A549 treated with Hydrocortisone at 1 μM for 4 hours (cell line): Measurements from ENCODE around the gene POLG2. TPM values are rescaled to one million over a fixed set of nuclear protein-coding genes. Genes with fewer than 3 reads are reported as not detected.

Source experiments
- total RNA-seq: library from RNA; stranded (reverse); fragments of 200-300 nt; extraction: Qiagen RNA extraction; gene quantifications from 5 replicates; pipeline ENCODE4 v1.2.3, GENCODE V29; 2022

Gene POLG2
- total RNA-seq = 15.5 to 17.8 TPM (median 16.5 TPM) in 5 replicates

DNA sequence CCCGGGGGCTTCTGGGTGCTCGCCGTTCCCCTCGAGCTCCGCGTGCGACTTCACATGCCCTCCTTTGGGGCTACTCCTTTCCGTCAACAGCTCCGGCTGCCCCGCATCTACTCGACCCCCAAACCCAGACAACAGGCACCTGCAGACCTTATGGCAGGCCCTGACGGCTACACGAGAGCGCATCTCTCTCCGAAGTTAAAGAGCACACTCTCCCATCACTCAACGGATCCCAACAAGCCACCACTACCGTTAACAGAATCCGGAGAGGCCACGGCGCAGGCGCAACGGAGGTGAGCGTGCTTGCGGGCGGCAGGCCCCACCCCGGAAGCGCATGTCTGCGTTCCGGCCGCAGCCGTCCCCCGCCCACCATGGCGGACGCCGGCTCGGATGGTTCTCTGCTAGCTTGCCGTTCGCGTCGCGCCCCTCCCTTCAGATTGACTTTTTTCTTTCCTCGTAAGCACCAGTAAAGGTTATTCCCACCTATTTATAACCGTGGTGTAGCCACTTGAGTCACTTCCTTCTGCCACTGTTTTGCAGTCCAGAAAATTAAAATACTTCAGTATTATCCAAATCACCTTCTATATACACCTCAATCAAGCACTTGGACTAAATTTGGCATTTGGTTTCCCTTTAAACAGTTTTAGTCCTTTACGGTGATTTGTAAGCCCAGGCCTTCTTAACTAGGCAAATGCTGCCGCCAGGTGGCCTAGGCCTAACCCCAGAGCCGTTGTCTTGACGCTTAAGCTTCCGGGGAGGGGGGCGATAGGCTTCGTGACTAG is at the start of gene POLG2:
Gene POLG2, minus strand, starts transcription at position 269 of the 779 bp plus-strand sequence. Its CDS starts 86 bp downstream, at position 183.

DNA sequence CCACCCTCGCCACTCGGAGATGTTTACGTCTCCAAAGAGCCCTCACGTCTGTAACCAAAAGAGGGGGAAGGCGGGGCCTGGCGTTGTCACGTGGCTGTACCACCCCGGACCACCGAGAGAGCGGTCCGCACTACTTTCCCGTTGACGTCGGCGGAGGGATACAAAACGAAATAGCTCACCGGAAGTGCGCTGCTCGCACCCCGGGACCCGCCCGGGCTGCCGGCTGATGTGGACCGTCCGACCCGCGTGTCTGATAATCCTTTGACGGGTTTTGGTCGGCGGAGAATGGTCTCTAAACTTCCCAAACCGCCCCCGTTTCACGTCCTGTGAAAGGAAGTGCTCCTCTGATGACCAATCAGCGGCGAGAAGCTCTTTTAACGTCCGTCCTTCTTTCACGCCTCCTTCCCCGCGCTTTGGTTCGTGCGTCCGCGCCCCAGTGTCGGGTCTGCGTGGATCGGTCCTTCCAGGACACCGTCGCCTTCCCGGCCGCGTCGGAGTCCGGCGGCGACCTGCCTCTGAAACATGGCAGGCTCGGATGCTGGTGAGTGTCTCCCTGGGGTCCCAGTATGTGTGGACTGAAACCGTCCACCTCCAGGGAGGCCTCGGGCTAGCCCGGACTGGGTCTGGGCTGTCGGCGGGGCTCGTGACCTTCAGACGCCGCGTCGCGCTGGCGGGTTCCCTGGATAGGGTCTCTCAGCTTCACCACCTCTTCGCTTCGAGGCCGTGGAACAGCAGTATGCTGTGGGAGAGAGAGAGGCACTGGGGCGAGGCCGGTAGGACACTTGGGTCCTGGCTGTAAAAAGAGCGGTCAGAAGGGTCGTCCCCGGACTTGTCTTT is 9.9 kb upstream of the POLG2 start, which contains the start of gene CEP95:
Gene CEP95, plus strand, starts transcription at position 402 of the 837 bp plus-strand sequence. Its CDS starts 121 bp downstream, at position 523.

DNA sequence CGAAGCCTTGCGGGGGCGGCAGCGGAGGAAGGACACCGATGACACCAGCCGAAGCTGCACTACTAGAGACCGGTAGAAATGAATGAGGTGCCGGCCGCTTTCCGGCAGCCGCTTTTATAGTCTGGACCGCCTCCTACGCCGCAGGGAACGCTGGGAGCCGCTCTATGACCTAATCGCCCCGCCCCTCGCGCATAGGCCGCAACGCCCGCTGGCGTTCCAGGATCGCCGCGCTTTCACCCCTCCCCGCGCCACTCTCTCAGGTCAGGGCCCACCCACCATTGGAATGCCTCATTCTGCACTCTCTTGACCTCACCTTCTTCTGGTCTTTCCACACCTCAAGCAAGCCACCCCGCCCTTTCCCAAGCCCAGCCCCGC is 9.3 kb upstream of the POLG2 start, which contains the start of gene DDX5:
Gene DDX5, minus strand, starts transcription at position 89 of the 375 bp plus-strand sequence. CDS start 170 bp downstream, outside the sequence.

DNA sequence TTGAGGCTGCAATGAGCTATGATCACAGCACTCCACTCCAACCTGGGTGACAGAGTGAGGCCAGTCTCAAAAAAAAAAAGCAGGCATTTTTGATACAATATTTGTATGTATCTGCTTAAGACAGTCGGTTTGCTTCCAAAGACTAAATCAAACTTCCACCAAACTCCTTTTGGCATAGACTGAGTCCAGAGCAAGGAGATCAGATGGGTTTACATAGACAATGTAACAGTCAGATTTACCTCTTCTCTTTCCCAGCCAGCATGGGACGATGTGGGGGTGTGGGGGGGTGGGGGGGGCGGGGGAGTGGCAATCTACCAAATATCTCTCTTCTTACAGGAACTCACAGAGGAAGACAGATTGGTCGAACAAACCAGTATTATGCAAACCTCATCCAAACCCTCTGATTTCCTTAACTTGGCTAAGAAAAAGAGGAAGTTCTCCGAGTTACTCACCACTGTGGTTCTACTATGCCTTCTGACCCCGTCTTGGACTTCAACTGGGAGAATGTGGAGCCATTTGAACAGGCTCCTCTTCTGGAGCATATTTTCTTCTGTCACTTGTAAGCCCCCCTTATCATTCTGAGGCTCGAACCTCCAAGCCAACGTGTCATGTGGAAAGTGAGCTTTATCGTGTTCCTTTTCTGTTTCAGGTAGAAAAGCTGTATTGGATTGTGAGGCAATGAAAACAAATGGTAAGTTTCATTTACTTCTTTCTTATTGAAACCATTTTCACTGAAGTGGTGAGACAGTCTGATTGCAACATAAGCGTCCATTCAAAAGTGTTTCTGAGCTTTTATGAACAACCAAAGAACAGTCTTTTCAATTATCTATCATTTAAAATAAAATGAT is 48.0 kb downstream of the POLG2 start, which contains the start of gene MILR1:
Gene MILR1, plus strand, starts transcription at position 451 of the 848 bp plus-strand sequence. Its CDS starts 54 bp downstream, at position 505.

Other genes starting within 250 kb of the POLG2 start
- 10.8 to 17.7 TPM (median 12.7 TPM) in 5 replicates for gene TEX2, start 233.8 kb downstream of the POLG2 start, total RNA-seq
- 0.05 to 0.29 TPM (median 0.09 TPM) in 5 replicates for gene PECAM1, start 106.2 kb downstream of the POLG2 start, total RNA-seq
- gene MILR1, start 47.9 kb downstream of the POLG2 start, total RNA-seq = 0.97 to 1.7 TPM (median 1.5 TPM) in 5 replicates
- gene DDX5, start 9.2 kb upstream of the POLG2 start, total RNA-seq = 578 to 1,173 TPM (median 604 TPM) in 5 replicates
- 29.3 to 35.3 TPM (median 32.7 TPM) in 5 replicates for gene CEP95, start 9.9 kb upstream of the POLG2 start, total RNA-seq
- 20.0 to 32.8 TPM (median 25.4 TPM) in 5 replicates for gene SMURF2, start 165.3 kb upstream of the POLG2 start, total RNA-seq